Mesenchymal stem cell (in vitro differentiated cells and primary cell): ENCODE data around the gene NKAIN2.

ENCODE experiments used
- DNase-seq: peaks from one replicate; pipeline ENCODE4 v3.0.0-alpha.2; 2013
- H2AFZ ChIP-seq: one replicate; pipeline ENCODE4 v1.6.1; 2013; ENCODE audit warnings: low read depth, mild to moderate bottlenecking, control low read depth, inconsistent platforms, low read length, moderate library complexity
- H2AK5ac ChIP-seq: 2 replicates; pipeline ENCODE4 v1.6.1; 2013; ENCODE audit warnings: low read length, moderate library complexity, mild to moderate bottlenecking, inconsistent platforms; ENCODE audit not compliant: severe bottlenecking
- H2BK120ac ChIP-seq: one replicate; pipeline ENCODE4 v1.6.1; 2013; ENCODE audit warnings: low read depth, mild to moderate bottlenecking, inconsistent platforms, low read length, moderate library complexity
- H2BK12ac ChIP-seq, 2 experiments: one replicate each; pipeline ENCODE4 v1.6.1; 2013; ENCODE audit warnings: inconsistent platforms in 2 of 2, low read length in 2 of 2, mild to moderate bottlenecking in 2 of 2, moderate library complexity in 2 of 2, control low read depth in 1 of 2
- H2BK15ac ChIP-seq: one replicate; pipeline ENCODE4 v1.6.1; 2013; ENCODE audit warnings: mild to moderate bottlenecking, low read depth, inconsistent platforms; ENCODE audit not compliant: poor library complexity, severe bottlenecking
- H2BK5ac ChIP-seq: 2 replicates; pipeline ENCODE4 v1.6.1; 2013; ENCODE audit warnings: low read depth, mild to moderate bottlenecking, low read length, control low read depth, inconsistent platforms; ENCODE audit not compliant: poor library complexity, severe bottlenecking
- H3K14ac ChIP-seq, 2 experiments: one replicate each; pipeline ENCODE4 v1.6.1; 2013; ENCODE audit warnings: inconsistent platforms in 2 of 2, low read length in 2 of 2, control low read depth in 1 of 2, mild to moderate bottlenecking in 1 of 2, moderate library complexity in 1 of 2
- H3K18ac ChIP-seq, 2 experiments: one replicate each; pipeline ENCODE4 v1.6.1; 2013; ENCODE audit warnings: inconsistent platforms in 2 of 2, low read length in 2 of 2, control low read depth in 1 of 2, low read depth in 1 of 2, mild to moderate bottlenecking in 1 of 2
- H3K23ac ChIP-seq, 2 experiments: one replicate each; pipeline ENCODE4 v1.6.1; 2013; ENCODE audit warnings: inconsistent platforms in 2 of 2, low read length in 2 of 2, mild to moderate bottlenecking in 2 of 2, moderate library complexity in 2 of 2, control low read depth in 1 of 2
- H3K27ac ChIP-seq: 2 replicates; pipeline ENCODE4 v1.5.1; 2013; ENCODE audit warnings: mild to moderate bottlenecking, moderate library complexity, low read length, control low read depth, inconsistent platforms; ENCODE audit not compliant: poor library complexity, severe bottlenecking
- H3K27me3 ChIP-seq, 2 experiments: 2 replicates each; pipeline versions ENCODE4 v1.6.1 to v1.7.0; 2013; ENCODE audit warnings: low read length in 2 of 2, mild to moderate bottlenecking in 2 of 2, moderate library complexity in 2 of 2, control low read depth in 1 of 2, inconsistent platforms in 1 of 2; ENCODE audit not compliant: control insufficient read depth in 1 of 2, insufficient read depth in 1 of 2
- H3K36me3 ChIP-seq, 2 experiments: 2 replicates each; pipeline versions ENCODE4 v1.6.1 to v1.7.0; 2013; ENCODE audit warnings: low read length in 2 of 2, control low read depth in 1 of 2, inconsistent platforms in 1 of 2, low read depth in 1 of 2, mild to moderate bottlenecking in 1 of 2; ENCODE audit not compliant: insufficient read depth in 2 of 2, control insufficient read depth in 1 of 2
- H3K4ac ChIP-seq, 2 experiments: one replicate each; pipeline ENCODE4 v1.6.1; 2013; ENCODE audit warnings: inconsistent platforms in 2 of 2, low read length in 2 of 2, mild to moderate bottlenecking in 2 of 2, moderate library complexity in 2 of 2, control low read depth in 1 of 2, low read depth in 1 of 2
- H3K4me1 ChIP-seq: 2 replicates; pipeline ENCODE4 v1.6.1; 2013; ENCODE audit warnings: low read depth, low read length, control low read depth; ENCODE audit not compliant: control insufficient read depth, insufficient read depth
- H3K4me2 ChIP-seq: 2 replicates; pipeline ENCODE4 v1.6.1; 2013; ENCODE audit warnings: low read length, mild to moderate bottlenecking, inconsistent platforms; ENCODE audit not compliant: poor library complexity, severe bottlenecking
- H3K4me3 ChIP-seq, 2 experiments: 2 replicates each; pipeline versions ENCODE4 v1.5.1 to v1.7.0; 2013; ENCODE audit warnings: low read length in 2 of 2, mild to moderate bottlenecking in 2 of 2, control low read depth in 1 of 2, low read depth in 1 of 2; ENCODE audit not compliant: insufficient read depth in 1 of 2
- H3K79me1 ChIP-seq: replicated peaks from 2 replicates; pipeline ENCODE4 v1.6.1; 2013; ENCODE audit warnings: mild to moderate bottlenecking, control low read depth, low read length, inconsistent platforms; ENCODE audit not compliant: poor library complexity, severe bottlenecking
- H3K9ac ChIP-seq: 2 replicates; pipeline ENCODE4 v1.7.0; 2013; ENCODE audit warnings: mild to moderate bottlenecking, low read length, moderate library complexity
- H3K9me3 ChIP-seq: 2 replicates; pipeline ENCODE4 v1.7.0; 2013; ENCODE audit warnings: mild to moderate bottlenecking, low read length; ENCODE audit not compliant: control insufficient read depth
- H4K8ac ChIP-seq: one replicate; pipeline ENCODE4 v1.6.1; 2013; ENCODE audit warnings: inconsistent platforms, mild to moderate bottlenecking, low read length, moderate library complexity
- H4K91ac ChIP-seq: one replicate; pipeline ENCODE4 v1.6.1; 2013; ENCODE audit warnings: mild to moderate bottlenecking, low read length, inconsistent platforms
- WGBS: methylation state at CpG from one replicate; pipeline ENCODE4 v1.1.7; 2013; ENCODE audit warnings: mixed read lengths; 5-methylcytosine and 5-hydroxymethylcytosine counted together

NKAIN2 gene

GRCh38 chr6:123788319-123788718 is 15.3 kb upstream of the NKAIN2 start:
- Histone ChIP-seq H3K4me2 (no peak overlapping the region), H3K14ac (no peak overlapping the region), H3K9ac (no peak overlapping the region), H2AK5ac (no peak overlapping the region), H3K36me3 (no peaks in the 10 kb centered on the region), H3K18ac (no peak overlapping the region), H2BK12ac (no peak overlapping the region), H2BK120ac (no peak overlapping the region), H3K27ac (no peak overlapping the region), H2BK5ac (no peak overlapping the region), H3K4me3 (peak overlapping the region in 1 of 2 experiments; percentile 45), H4K8ac (no peak overlapping the region), H2BK15ac (no peak overlapping the region), H3K9me3 (no peaks in the 10 kb centered on the region), H4K91ac (no peak overlapping the region), H3K23ac (no peak overlapping the region), H2AFZ (no peak overlapping the region), H3K79me1 (no peaks in the 10 kb centered on the region), H3K27me3 (peaks cover 0 to 4% of the 10 kb centered on the region in 2 experiments), H3K4me1 (no peaks in the 10 kb centered on the region), H3K4ac (no peak overlapping the region)
- WGBS = 88% methylated on average over 1 of the region's 1 CpG
- DNase-seq = no peak

- H2BK120ac ChIP-seq = no peak overlapping the region
- no peak overlapping the region for H2BK12ac ChIP-seq
- H3K36me3 ChIP-seq = no peaks in the 10 kb centered on the region
- H2AFZ ChIP-seq = no peak overlapping the region
- H3K79me1 ChIP-seq = no peaks in the 10 kb centered on the region
- no peaks in the 10 kb centered on the region for H3K4me1 ChIP-seq
- H3K14ac ChIP-seq = no peak overlapping the region
- no peak overlapping the region for H2AK5ac ChIP-seq
- no peak overlapping the region for H3K27ac ChIP-seq
- H2BK5ac ChIP-seq = no peak overlapping the region
- no peak overlapping the region for H3K23ac ChIP-seq
- no peak overlapping the region for H2BK15ac ChIP-seq
- H3K4ac ChIP-seq = no peak overlapping the region
- H3K18ac ChIP-seq = no peak overlapping the region
- peaks cover 4% of the 10 kb centered on the region for H3K9me3 ChIP-seq
- no peak for DNase-seq
- no peak overlapping the region for H3K9ac ChIP-seq
- peaks cover 0 to 4% of the 10 kb centered on the region in 2 experiments for H3K27me3 ChIP-seq
- H3K4me2 ChIP-seq = no peak overlapping the region
- 100% methylated on average over 2 of the region's 2 CpGs for WGBS
- H4K91ac ChIP-seq = no peak overlapping the region
- no peak overlapping the region for H3K4me3 ChIP-seq
- H4K8ac ChIP-seq = no peak overlapping the region
These were observed 9.5 kb upstream of the NKAIN2 start for GRCh38 chr6:123794190-123794589.

GRCh38 chr6:123794799-123795198 is 8.9 kb upstream of the NKAIN2 start:
- Histone ChIP-seq H3K27ac (no peak overlapping the region), H2AFZ (no peak overlapping the region), H3K9ac (no peak overlapping the region), H2BK5ac (no peak overlapping the region), H3K4me3 (no peak overlapping the region), H3K36me3 (no peaks in the 10 kb centered on the region), H3K14ac (no peak overlapping the region), H3K9me3 (peaks cover 4% of the 10 kb centered on the region), H3K23ac (no peak overlapping the region), H2AK5ac (no peak overlapping the region), H2BK15ac (no peak overlapping the region), H3K18ac (no peak overlapping the region), H2BK12ac (no peak overlapping the region), H3K27me3 (peaks cover 0 to under 1% of the 10 kb centered on the region in 2 experiments), H3K4ac (no peak overlapping the region), H3K79me1 (no peaks in the 10 kb centered on the region), H4K8ac (no peak overlapping the region), H4K91ac (no peak overlapping the region), H3K4me1 (no peaks in the 10 kb centered on the region), H3K4me2 (no peak overlapping the region), H2BK120ac (no peak overlapping the region)
- DNase-seq = no peak

- Histone ChIP-seq H3K79me1 (no peaks in the 10 kb centered on the region), H2AFZ (no peak overlapping the region), H3K4me3 (no peak overlapping the region), H3K4ac (no peak overlapping the region), H3K4me2 (no peak overlapping the region), H4K8ac (no peak overlapping the region), H2BK12ac (no peak overlapping the region), H2BK5ac (no peak overlapping the region), H3K27ac (no peak overlapping the region), H3K9me3 (no peaks in the 10 kb centered on the region), H2BK15ac (no peak overlapping the region), H3K27me3 (peaks cover 11 to 41% of the 10 kb centered on the region in 2 experiments), H3K18ac (no peak overlapping the region), H4K91ac (no peak overlapping the region), H3K23ac (no peak overlapping the region), H3K9ac (no peak overlapping the region), H3K36me3 (no peaks in the 10 kb centered on the region), H3K4me1 (peaks cover 8% of the 10 kb centered on the region), H2BK120ac (no peak overlapping the region), H2AK5ac (no peak overlapping the region), H3K14ac (no peak overlapping the region)
- DNase-seq = no peak
- WGBS = 91% methylated on average over 5 of the region's 5 CpGs
These were observed 2.6 kb upstream of the NKAIN2 start for GRCh38 chr6:123801067-123801466.
